Fibroblast of skin of abdomen (primary cell): ENCODE results near the gene SUN5.

Experiments
- DNase-seq: peaks from one replicate; pipeline ENCODE4 v3.0.0-alpha.2; 2013

Gene SUN5

DNA sequence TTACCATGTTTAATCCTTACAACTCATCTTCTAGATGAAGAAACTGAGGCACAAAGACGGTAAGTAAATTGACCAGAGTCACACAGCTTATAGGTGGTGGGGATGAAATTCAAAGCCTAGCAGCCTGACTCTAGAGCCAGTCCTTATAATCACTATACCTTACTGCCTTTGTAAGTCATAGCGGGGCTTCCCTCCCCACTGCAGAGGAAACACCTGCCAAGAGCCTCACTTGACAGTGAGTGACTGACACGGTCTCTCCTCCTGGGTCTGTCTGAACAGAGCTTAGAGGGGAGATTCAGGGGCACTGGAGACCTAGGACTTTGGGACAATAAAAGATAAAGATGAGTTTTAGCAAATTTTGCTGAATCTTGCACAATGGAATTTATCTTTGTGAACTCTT is 12.8 kb downstream of the SUN5 start:
- DNase-seq: no peak

DNA sequence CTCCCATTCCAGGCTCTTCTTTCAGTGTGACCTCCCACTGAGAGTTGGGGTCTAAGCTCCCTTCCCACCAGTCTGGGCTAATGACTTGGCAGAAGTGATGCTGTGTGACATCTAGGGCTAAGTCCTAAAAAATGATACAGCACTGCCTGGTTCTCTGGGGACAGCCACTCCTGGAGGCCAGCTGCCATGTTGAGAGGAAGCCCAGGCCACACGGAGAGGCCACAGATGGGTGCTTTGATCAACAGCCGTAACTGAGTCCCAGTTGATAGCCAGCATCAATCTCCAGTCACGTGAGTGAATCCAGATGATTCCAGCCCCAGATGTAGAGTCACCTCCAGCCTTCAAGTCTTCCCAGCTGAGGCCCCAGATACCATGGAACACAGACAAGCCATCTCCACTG is 13.8 kb downstream of the SUN5 start:
- no peak for DNase-seq

- DNase-seq: no peak
Observed at GRCh38 chr20:32989507-32990283, 14.5 kb downstream of the SUN5 start.

- DNase-seq: no peak
Observed at GRCh38 chr20:32988008-32988407, 16.2 kb downstream of the SUN5 start.

DNA sequence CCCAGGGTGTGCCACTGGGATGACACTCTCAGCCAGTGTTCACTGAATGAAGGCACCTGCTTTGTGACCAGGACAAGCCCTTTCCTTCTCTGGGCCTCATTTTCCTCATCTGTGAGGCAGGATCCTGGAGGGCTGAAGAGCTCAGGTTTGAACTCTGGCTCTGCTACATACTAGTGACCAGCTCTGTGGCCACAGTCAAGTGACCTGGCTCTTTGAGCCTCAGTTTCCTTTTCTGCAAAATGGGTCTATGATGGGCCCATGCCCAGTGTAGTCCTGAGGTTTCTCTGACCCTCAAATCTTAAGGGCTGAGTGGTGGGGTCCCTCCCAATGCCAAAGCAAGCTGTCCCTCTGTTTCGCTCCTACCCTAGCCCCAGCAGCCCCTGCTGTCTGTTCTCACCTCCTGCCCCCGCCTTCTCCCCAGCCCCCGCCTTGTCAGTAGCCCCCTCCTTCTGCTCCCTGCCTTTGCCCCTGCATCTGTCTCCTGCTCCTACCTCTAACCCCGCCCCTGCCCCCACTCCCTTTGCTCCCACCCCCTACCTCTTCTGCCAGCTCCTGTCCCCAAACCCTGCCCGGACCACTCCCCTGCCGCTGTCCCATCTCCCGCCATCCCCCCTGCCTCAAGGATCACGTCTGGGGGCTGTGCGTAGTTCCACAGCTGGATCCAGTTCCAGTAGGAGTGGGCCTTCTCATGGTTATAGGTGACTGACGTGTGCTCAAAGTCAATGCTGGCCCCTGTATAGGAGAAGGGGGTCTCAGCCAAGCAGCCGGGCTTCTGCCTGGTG is 17.0 kb downstream of the SUN5 start:
- no peak for DNase-seq

GRCh38 chr20:32986331-32986966 is 17.8 kb downstream of the SUN5 start:
- DNase-seq: no peak

DNA sequence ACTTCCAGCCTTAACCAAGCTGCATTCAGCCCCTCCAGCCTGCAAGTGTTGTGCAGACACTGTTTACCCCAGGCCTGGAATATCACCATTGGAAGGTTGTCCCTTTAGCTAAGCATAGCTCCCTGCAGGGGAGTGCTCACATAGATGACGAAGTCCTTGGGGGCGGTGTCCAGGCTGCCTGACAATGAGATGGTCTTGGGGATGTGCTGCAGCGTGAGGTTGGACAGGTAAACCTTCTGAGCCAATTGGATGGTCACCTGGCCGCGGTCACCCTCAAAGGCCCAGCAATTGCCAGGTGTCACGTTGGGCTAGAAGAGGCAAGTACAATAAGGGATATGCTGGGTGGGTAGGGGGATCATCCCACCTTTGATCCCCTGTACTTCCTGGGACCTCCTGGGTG is 18.6 kb downstream of the SUN5 start:
- no peak for DNase-seq

DNA sequence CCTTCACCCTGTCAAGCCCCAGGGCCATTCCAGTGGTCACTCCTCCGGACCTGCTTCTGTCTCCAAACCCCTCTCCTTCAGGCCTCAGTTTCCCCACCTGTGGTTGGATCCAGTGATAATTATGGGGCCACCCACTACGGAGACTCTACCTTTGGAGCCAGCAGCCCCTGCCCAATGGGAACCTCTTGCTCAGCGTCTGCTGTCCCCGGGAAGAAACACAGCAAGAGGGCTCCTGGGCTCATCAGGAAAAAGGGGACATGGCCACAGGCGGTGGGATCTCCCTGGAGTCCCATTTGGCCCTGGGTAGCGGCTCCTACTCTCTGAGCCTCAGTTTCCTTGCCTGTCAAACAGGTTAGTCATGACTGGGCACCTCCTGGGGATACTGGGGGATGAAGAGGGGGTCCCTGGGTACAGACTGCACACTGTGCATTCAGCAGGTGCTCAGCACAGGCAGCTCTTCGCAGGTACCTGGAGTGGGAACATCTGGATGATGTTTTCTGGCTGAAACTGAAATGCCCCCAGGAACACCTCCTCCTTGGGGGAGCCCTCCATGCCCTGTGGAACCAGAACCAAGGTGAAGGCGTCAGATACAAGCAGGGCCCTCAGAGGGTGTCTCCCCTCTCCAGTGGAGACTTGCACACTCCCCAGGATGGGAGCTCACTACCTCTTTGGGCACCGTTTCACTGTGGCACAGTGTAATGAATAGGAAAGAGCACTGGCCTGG is 19.4 kb downstream of the SUN5 start:
- DNase-seq: no peak

GRCh38 chr20:32984196-32984595 is 20.0 kb downstream of the SUN5 start:
- no peak for DNase-seq

DNA sequence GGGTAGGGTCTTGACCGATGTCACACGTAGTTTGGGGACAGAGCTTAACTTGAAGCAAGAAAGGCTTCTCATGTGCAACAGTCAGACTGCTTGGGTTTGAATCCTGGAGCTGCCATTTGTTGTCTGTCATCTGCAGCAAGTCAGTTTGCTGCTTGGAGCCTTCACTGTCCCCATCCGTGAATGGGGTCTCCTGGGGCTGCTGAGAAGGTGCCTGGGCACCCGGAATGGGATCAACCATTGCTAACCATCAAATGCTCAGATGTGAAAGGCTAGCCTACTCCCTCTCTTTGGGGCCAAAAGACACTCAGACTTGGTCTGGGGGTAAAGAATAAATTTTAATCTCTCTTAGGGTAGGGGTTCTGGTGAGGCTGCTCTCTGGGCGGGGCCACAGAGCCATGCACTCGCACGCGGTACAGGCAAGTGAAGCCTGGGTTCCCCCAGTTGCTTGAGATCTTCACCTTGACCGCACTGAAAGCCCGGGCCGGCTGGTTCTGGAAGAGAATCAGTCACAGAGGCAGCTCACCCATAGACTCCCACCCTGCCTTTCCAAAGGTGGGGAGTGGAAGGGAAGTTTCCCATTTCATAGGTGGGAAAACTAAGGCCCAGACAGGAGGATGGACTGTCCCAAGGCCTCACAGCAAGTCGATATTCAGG is 20.6 kb downstream of the SUN5 start:
- no peak for DNase-seq

DNA sequence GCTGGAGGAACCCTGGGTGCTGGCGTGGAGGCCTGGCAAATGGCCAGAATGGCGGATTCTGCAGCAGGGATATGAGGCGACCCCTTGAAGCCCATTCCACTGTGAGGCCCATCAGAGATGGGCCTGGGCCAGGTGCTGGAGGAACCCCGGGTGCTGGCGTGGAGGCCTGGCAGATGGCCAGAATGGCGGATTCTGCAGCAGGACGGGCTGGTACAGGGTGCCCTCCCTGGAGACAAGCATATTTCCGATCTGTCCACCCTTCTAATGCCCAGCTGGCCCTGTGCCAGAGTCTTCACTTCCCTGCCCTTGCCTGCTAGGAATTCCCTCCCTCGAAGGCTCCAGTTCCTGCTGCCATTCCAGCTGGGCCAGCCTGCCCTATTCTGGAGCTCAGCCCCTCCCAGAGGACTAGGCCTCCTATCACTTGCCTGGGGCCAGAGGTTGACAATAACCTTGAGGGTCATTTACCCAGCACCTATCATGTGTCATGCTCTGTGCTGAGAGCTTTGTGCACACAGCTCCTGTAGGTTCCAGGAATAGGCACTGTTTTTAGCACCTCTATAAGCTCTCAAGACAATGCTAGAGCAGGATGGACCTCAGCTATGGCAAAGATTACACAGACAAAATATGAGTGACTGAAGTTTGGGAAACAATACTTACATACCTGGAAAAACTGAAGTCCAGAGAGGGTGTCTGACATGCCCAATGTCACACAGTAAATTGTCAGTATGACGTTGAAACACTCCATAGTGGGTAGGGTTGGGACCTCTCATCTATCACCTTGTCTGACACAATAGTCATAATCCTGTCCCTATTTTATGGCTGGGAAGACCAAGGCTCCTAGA is 21.4 kb downstream of the SUN5 start:
- no peak for DNase-seq

DNA sequence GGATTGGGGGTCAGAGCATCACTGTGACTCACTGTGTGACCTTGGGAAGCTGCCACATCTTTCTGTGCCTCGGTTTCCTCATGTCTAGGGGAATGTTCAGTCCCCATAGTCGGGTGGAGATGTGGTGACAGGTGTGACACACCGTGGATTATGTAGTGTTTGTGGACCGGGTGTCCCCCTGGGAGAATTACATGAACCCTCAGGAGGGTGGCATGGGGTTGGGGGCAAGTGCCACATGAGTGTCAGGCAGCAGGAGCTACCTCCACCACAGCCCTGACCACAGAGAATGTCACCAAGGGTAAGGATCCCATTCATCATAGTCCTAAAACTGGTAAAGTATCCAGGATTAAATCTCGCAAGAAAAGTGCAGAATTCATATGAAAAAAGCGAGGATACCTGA is 23.2 kb downstream of the SUN5 start:
- no peak for DNase-seq

- DNase-seq: no peak
Observed at GRCh38 chr20:32980131-32980941, 23.9 kb downstream of the SUN5 start.

DNA sequence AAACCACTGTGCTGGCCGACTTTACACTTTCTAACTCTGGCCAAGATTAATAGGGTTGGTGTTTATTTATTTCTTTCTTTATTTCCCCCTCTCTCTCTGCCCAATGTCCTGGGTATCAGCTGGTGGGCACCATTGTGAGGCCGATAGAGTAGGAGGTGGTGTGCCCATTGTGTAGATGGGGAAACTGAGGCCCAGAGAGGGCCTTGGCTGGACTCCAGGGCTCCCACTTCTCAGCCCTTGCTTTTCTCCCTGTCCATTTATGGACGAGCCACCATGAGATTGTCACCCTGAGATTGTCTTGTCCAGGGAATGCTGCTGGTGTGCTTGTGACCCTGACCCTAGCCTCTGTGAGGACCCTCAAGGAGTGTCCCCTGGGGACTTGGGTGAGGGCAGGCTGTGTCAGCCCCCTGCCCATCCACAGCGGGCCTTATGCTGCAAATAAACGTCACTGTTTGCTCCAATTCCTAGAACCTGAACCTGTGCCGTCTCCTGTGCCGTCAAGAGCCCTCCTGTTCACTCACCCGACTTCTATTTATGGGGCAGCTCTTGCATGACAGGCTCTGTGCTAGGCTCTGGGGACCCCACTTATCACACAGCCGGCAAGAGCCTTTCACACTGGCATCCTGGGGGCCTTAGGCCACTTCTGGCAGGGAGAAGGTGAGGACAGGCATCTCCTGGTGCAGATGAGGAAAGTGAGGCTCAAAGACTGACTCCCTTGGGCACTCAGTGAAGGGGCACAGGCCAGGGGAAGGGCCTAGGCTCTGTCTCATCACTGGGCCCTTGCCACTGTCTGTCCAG is 24.8 kb downstream of the SUN5 start:
- no peak for DNase-seq

- DNase-seq: no peak
Observed at GRCh38 chr20:32978009-32978335, 26.3 kb downstream of the SUN5 start.

GRCh38 chr20:32977281-32978008 is 26.8 kb downstream of the SUN5 start:
- no peak for DNase-seq

- no peak for DNase-seq
Observed at GRCh38 chr20:32976746-32977145, 27.5 kb downstream of the SUN5 start.

- no peak for DNase-seq
Observed at GRCh38 chr20:32975698-32976674, 28.2 kb downstream of the SUN5 start.
